HepG2 (cell line): ENCODE data around the gene SECTM1. TPM values are rescaled to one million over a fixed set of nuclear protein-coding genes. Genes with fewer than 3 reads are reported as not detected.

Experiments used
- ATAC-seq: fragments of 200-7000 bp; cut with Tn5 transposase; 3 replicates; pipeline ENCODE4 v1.9.1; 2020; ENCODE audit warnings: mild to moderate bottlenecking, moderate library complexity
- BruUV-seq: library from RNA; stranded (reverse); fragments of 400-500 nt; replicated peaks from 2 replicates; lab custom pipeline; 2021; lab: Mats Ljungman, UMichigan
- CTCF ChIA-PET: fragments of 300-600 bp; formaldehyde crosslinking; extraction: SDS; loops from one replicate; lab custom pipeline; 2021; ENCODE audit warnings: low total read pairs, inconsistent platforms, low intra/inter-chr PET ratio; lab: Yijun Ruan, JAX
- POLR2A ChIA-PET: fragments of 350-600 bp; sonication (Branson Sonifier 250); formaldehyde crosslinking; loops from one replicate; lab custom pipeline; 2020; ENCODE audit warnings: antibody characterized with exemption, inconsistent platforms; lab: Yijun Ruan, JAX
- DNase-seq: peaks from one replicate; pipeline ENCODE4 v3.0.0-alpha.2; 2015; ENCODE audit warnings: low spot score
- FAIRE-seq: peaks from 3 replicates; lab custom pipeline; 2011; peaks lifted over from hg19 to GRCh38; lab: Jason Lieb, UNC
- H2AFZ ChIP-seq: one replicate; pipeline ENCODE4 v1.6.1; 2011; ENCODE audit warnings: low read length, inconsistent platforms
- H3K27ac ChIP-seq: fragments of 300-600 bp; 3 replicates; pipeline ENCODE4 v1.8.0; 2011; ENCODE audit warnings: mixed run types, mild to moderate bottlenecking, mixed read lengths, low read length, inconsistent platforms; ENCODE audit not compliant: insufficient read depth; ENCODE audit errors: extremely low read length
- H3K27me3 ChIP-seq, 2 experiments: fragments of 200-600 bp in 1 of 2; 2 replicates in 1 of 2; 3 replicates in 1 of 2; pipeline versions ENCODE4 v1.6.0 to v1.8.0; 2011; ENCODE audit warnings: low read length in 2 of 2, mild to moderate bottlenecking in 2 of 2, moderate library complexity in 2 of 2, inconsistent platforms in 1 of 2; ENCODE audit not compliant: insufficient read depth in 2 of 2, control insufficient read depth in 1 of 2
- H3K36me3 ChIP-seq, 2 experiments: fragments of 200-600 bp in 1 of 2; replicated peaks in 1 of 2; 2 replicates in 1 of 2; 3 replicates in 1 of 2; pipeline versions ENCODE4 v1.5.1 to v1.8.0; 2011; ENCODE audit warnings: low read length in 2 of 2, inconsistent platforms in 1 of 2; ENCODE audit not compliant: insufficient read depth in 2 of 2, control insufficient read depth in 1 of 2
- H3K4me1 ChIP-seq: 2 replicates; pipeline ENCODE4 v1.5.1; 2012; ENCODE audit warnings: low read length, inconsistent platforms; ENCODE audit not compliant: insufficient read depth
- H3K4me2 ChIP-seq: 2 replicates; pipeline ENCODE4 v1.6.0; 2011; ENCODE audit warnings: low read depth, low read length, inconsistent platforms
- H3K4me3 ChIP-seq, 3 experiments: fragments of 200-600 bp in 1 of 3; sonication (generic), shearing (Covaris generic) in 1 of 3; replicated peaks in 1 of 3; 2 replicates each; pipeline ENCODE4 v1.5.1; 2011 to 2016; ENCODE audit warnings: low read length in 3 of 3, inconsistent platforms in 2 of 3, low read depth in 2 of 3, mild to moderate bottlenecking in 2 of 3, control low read depth in 1 of 3, mixed read lengths in 1 of 3; ENCODE audit not compliant: insufficient read depth in 1 of 3
- H3K79me2 ChIP-seq: one replicate; pipeline ENCODE4 v1.6.1; 2011; ENCODE audit warnings: low read length, inconsistent platforms; ENCODE audit not compliant: insufficient read depth
- H3K9ac ChIP-seq: 2 replicates; pipeline ENCODE4 v1.6.0; 2011; ENCODE audit warnings: mild to moderate bottlenecking, low read depth, low read length, inconsistent platforms; ENCODE audit not compliant: insufficient read depth
- H3K9me3 ChIP-seq: 2 replicates; pipeline ENCODE4 v1.5.1; 2012; ENCODE audit warnings: mild to moderate bottlenecking, low read length
- H4K20me1 ChIP-seq: 2 replicates; pipeline ENCODE4 v1.6.0; 2011; ENCODE audit warnings: inconsistent platforms, mild to moderate bottlenecking, low read length, moderate library complexity; ENCODE audit not compliant: insufficient read depth
- DNMT1 ChIP-seq: sonication (generic); formaldehyde crosslinking; IDR thresholded peaks from 2 replicates; pipeline ENCODE4 v1.5.1; 2020; ENCODE audit warnings: mild to moderate bottlenecking, missing genetic modification reagents
- ELF4 ChIP-seq: sonication (generic); formaldehyde crosslinking; IDR thresholded peaks from 2 replicates; pipeline ENCODE4 v1.5.0; 2020; ENCODE audit warnings: missing genetic modification reagents, mild to moderate bottlenecking, moderate library complexity, borderline replicate concordance
- MAFK ChIP-seq, 2 experiments: IDR thresholded peaks in 1 of 2; conservative IDR thresholded peaks in 1 of 2; 2 replicates each; pipeline ENCODE4 v1.6.1; 2011; ENCODE audit warnings: improper control_type of control experiment in 2 of 2, low read length in 2 of 2
- NR2F1 ChIP-seq, 2 experiments: fragments of 450-650 bp in 1 of 2; formaldehyde crosslinking in 1 of 2; IDR thresholded peaks; 2 replicates each; pipeline versions ENCODE4 v1.5.0 to v1.6.1; 2016 to 2020; ENCODE audit warnings: mild to moderate bottlenecking in 1 of 2, missing compliant biosample characterization in 1 of 2, missing genetic modification reagents in 1 of 2, moderate library complexity in 1 of 2
- PAWR ChIP-seq: sonication (generic); formaldehyde crosslinking; IDR thresholded peaks from 2 replicates; pipeline ENCODE4 v1.4.0; 2020; ENCODE audit warnings: missing genetic modification reagents, mild to moderate bottlenecking, borderline replicate concordance
- RELA ChIP-seq: sonication (generic); formaldehyde crosslinking; IDR thresholded peaks from 2 replicates; pipeline ENCODE4 v1.4.0; 2020; ENCODE audit warnings: missing genetic modification reagents
- SMYD3 ChIP-seq: sonication (generic); formaldehyde crosslinking; IDR thresholded peaks from 2 replicates; pipeline ENCODE4 v1.8.1; 2023; ENCODE audit warnings: mild to moderate bottlenecking, missing genetic modification reagents
- SP140L ChIP-seq: sonication (generic); formaldehyde crosslinking; IDR thresholded peaks from 2 replicates; pipeline ENCODE4 v1.4.0; 2020; ENCODE audit warnings: missing genetic modification reagents, borderline replicate concordance
- TBP ChIP-seq: sonication (generic); formaldehyde crosslinking; IDR thresholded peaks from 2 replicates; pipeline ENCODE4 v1.5.0; 2020; ENCODE audit warnings: missing genetic modification reagents
- TEAD3 ChIP-seq: optimal IDR thresholded peaks from 2 replicates; pipeline ENCODE3; 2016; ENCODE audit warnings: borderline replicate concordance
- UBTF ChIP-seq: sonication (generic); formaldehyde crosslinking; IDR thresholded peaks from 2 replicates; pipeline ENCODE4 v1.4.0; 2020; ENCODE audit warnings: mild to moderate bottlenecking, missing genetic modification reagents
- ZNF3 ChIP-seq: IDR thresholded peaks from 2 replicates; pipeline ENCODE4 v1.7.0; 2017; ENCODE audit warnings: inconsistent platforms
- ZNF34 ChIP-seq: sonication (generic); formaldehyde crosslinking; IDR thresholded peaks from 2 replicates; pipeline ENCODE4 v1.4.0; 2020; ENCODE audit warnings: mild to moderate bottlenecking, missing genetic modification reagents, borderline replicate concordance
- ZNF451 ChIP-seq: sonication (generic); formaldehyde crosslinking; IDR thresholded peaks from 2 replicates; pipeline ENCODE4 v1.5.0; 2020; ENCODE audit warnings: mild to moderate bottlenecking, missing genetic modification reagents
- ZNF543 ChIP-seq: sonication (generic); formaldehyde crosslinking; IDR thresholded peaks from 2 replicates; pipeline ENCODE4 v1.4.0; 2020; ENCODE audit warnings: mild to moderate bottlenecking, missing genetic modification reagents
- ZNF597 ChIP-seq: sonication (generic); formaldehyde crosslinking; IDR thresholded peaks from 2 replicates; pipeline ENCODE4 v1.5.0; 2020; ENCODE audit warnings: missing genetic modification reagents
- ZNF639 ChIP-seq: conservative IDR thresholded peaks from 2 replicates; pipeline ENCODE4 v1.6.1; 2018; ENCODE audit warnings: missing genetic modification reagents
- ZNF841 ChIP-seq: sonication (generic); formaldehyde crosslinking; IDR thresholded peaks from 2 replicates; pipeline ENCODE4 v1.8.1; 2023; ENCODE audit warnings: missing genetic modification reagents, borderline replicate concordance
- ZNF850 ChIP-seq: sonication (generic); formaldehyde crosslinking; conservative IDR thresholded peaks from 2 replicates; pipeline ENCODE4 v1.9.0; 2021; ENCODE audit warnings: mild to moderate bottlenecking, missing genetic modification reagents
- WGBS: methylation state at CpG from one replicate; pipeline ENCODE4 v1.1.6; 2017; ENCODE audit warnings: low lambda C conversion rate; 5-methylcytosine and 5-hydroxymethylcytosine counted together
- in situ Hi-C: cut with HindIII; loops from 2 replicates; pipeline ENCODE4 v1.10.0; 2017; ENCODE audit warnings: low pct_unique_long_range_greater_than_20kb; ENCODE audit not compliant: extremely low pct_ligation_motif_present
- intact Hi-C: fragments of 100-400 bp; cut with micrococcal nuclease; formaldehyde crosslinking; loops from one replicate; pipeline ENCODE4 v1.10.0; 2022; ENCODE audit not compliant: unreplicated experiment
- polyA plus RNA-seq, 8 experiments: library from polyadenylated mRNA; depleted of rRNA in 3 of 8; stranded (reverse) in 7 of 8; unstranded in 1 of 8; fragments of >200 nt; fragmentation: Illumina TruSeq in 4 of 8; extraction: Trizol in 4 of 8; gene quantifications; 2 replicates each; pipeline versions ENCODE4 v1.2.1 to v1.2.3, GENCODE V29; 2011 to 2016; ENCODE audit warnings: low read depth in 4 of 8, missing spikeins in 1 of 8, mixed read lengths in 1 of 8; ENCODE audit not compliant: insufficient read depth in 1 of 8
- total RNA-seq, 5 experiments: library from RNA; depleted of rRNA; stranded (reverse); fragments of >200 nt; fragmentation: Illumina TruSeq; extraction: Trizol; gene quantifications; 2 replicates each; pipeline ENCODE4 v1.2.3, GENCODE V29; 2016; ENCODE audit warnings: low read depth in 1 of 5

The SECTM1 gene
- total and polyA plus RNA-seq, 2 of the 13 experiments (the other 11 are each of a cell fraction or from before 2014, with no cell fraction given), result 3.5 to 5.3 TPM

GRCh38 chr17:82338858-82339633, 5.5 kb upstream of the SECTM1 start:
- POLR2A ChIA-PET, result interaction anchor here (0.8 to 20.8 kb wide), 10 partner anchors 7 to 46 kb away, joined by 3 to 270 read pairs (median 6); partner anchors contain the start of gene CD7
- CTCF ChIA-PET, result interaction anchor here (0.6 kb wide), 1 partner anchor 905 kb away, joined by 3 read pairs; no protein-coding TSS in a partner anchor
- in situ Hi-C loops, result no loop called here
- H3K9me3 ChIP-seq, result no peaks in the 10 kb centered on the region
- H3K79me2 ChIP-seq, result peaks cover 4% of the 10 kb centered on the region
- peak overlapping the region; percentile 48 to 69 (median 56) for H3K4me3 ChIP-seq
- intact Hi-C loops, result loop anchor here (5.0 to 10.0 kb wide), 2 partner anchors 37 to 176 kb away; partner anchors contain the start of gene FOXK2
- BruUV-seq, result TSS peak; percentile 36
- peak overlapping the region; percentile 72 for H3K27ac ChIP-seq
- H3K9ac ChIP-seq, result peak overlapping the region; percentile 75
- ATAC-seq (peak; percentile 44), FAIRE-seq (peak; percentile 53), DNase-seq (no peak)
- no peaks in the 10 kb centered on the region for H3K36me3 ChIP-seq
- peak overlapping the region; percentile 0 for H2AFZ ChIP-seq
- H4K20me1 ChIP-seq, result no peaks in the 10 kb centered on the region
- no peaks in the 10 kb centered on the region for H3K27me3 ChIP-seq
- peaks cover 81% of the 10 kb centered on the region for H3K4me1 ChIP-seq
- WGBS, result 39% methylated on average over 29 of the region's 29 CpGs
- peak overlapping the region; percentile 90 for H3K4me2 ChIP-seq
- TF ChIP-seq PAWR (CRISPR knock-in tag), result no peak
- TF ChIP-seq DNMT1 (CRISPR knock-in tag), result no peak
- TF ChIP-seq ZNF3 (CRISPR knock-in tag), result no peak
- no peak for TF ChIP-seq MAFK (conservative IDR thresholded peaks at IDR 0.05 in 1 of 2, IDR thresholded peaks at IDR 0.05 in 1 of 2; ENCODE audit: low read length in 2 of 2)
- no peak for TF ChIP-seq TEAD3 (CRISPR knock-in tag)
- no peak for TF ChIP-seq RELA (CRISPR knock-in tag)
- no peak for TF ChIP-seq ZNF639 (CRISPR knock-in tag)
- no peak for TF ChIP-seq NR2F1 (CRISPR knock-in tag; IDR thresholded peaks at IDR 0.05)
- TF ChIP-seq SP140L (CRISPR knock-in tag), result no peak
- TF ChIP-seq ZNF841, result no peak
- TF ChIP-seq ZNF34 (CRISPR knock-in tag), result no peak
- TF ChIP-seq SMYD3, result no peak
- no peak for TF ChIP-seq ZNF543 (CRISPR knock-in tag)
- TF ChIP-seq ZNF451, result no peak
- no peak for TF ChIP-seq ZNF850 (CRISPR knock-in tag)
- TF ChIP-seq ZNF597 (CRISPR knock-in tag), result no peak
- TF ChIP-seq UBTF (CRISPR knock-in tag), result 0 out of 2 replicates have a peak, but pooled peaks have one; percentile 40
- no peak for TF ChIP-seq ELF4 (CRISPR knock-in tag)
- no peak for TF ChIP-seq TBP (CRISPR knock-in tag)
